GM12878 (cell line): ENCODE data around the gene SEC23A. TPM values are rescaled to one million over a fixed set of nuclear protein-coding genes. Genes with fewer than 3 reads are reported as not detected.

ENCODE experiments used
- ATAC-seq: fragments of 200-7000 bp; cut with Tn5 transposase; 3 replicates; pipeline ENCODE4 v1.9.1; 2020; ENCODE audit warnings: mild to moderate bottlenecking, moderate library complexity
- BruUV-seq: library from RNA; stranded (reverse); fragments of 400-500 nt; replicated peaks from 2 replicates; lab custom pipeline; 2021; lab: Mats Ljungman, UMichigan
- CTCF ChIA-PET: fragments of 300-600 bp; sonication (Branson Sonifier 250); formaldehyde crosslinking; extraction: SDS; loops from one replicate; lab custom pipeline; 2021; ENCODE audit warnings: inconsistent platforms; lab: Yijun Ruan, JAX
- POLR2A ChIA-PET: fragments of 350-600 bp; formaldehyde crosslinking; extraction: SDS; loops from one replicate; lab custom pipeline; 2021; ENCODE audit warnings: inconsistent platforms; lab: Charles Lee
- RAD21 ChIA-PET: fragments of 300-600 bp; sonication (Branson Sonifier 250); formaldehyde crosslinking; loops from one replicate; lab custom pipeline; 2023; ENCODE audit warnings: antibody characterized with exemption; ENCODE audit not compliant: unreplicated experiment; lab: Charles Lee
- SMC1A ChIA-PET: fragments of 300-600 bp; sonication (Branson Sonifier 250); formaldehyde crosslinking; loops from one replicate; lab custom pipeline; 2023; ENCODE audit not compliant: unreplicated experiment, uncharacterized antibody; lab: Charles Lee
- DNase-seq: peaks from one replicate; pipeline ENCODE4 v3.0.0-alpha.2; 2011; ENCODE audit warnings: low read depth, low spot score
- FAIRE-seq: peaks from 3 replicates; lab custom pipeline; 2011; peaks lifted over from hg19 to GRCh38; lab: Jason Lieb, UNC
- H2AFZ ChIP-seq: 2 replicates; pipeline ENCODE4 v1.6.0; 2011; ENCODE audit warnings: low read depth, low read length, control low read depth; ENCODE audit not compliant: control insufficient read depth
- H3K27ac ChIP-seq: 2 replicates; pipeline ENCODE4 v1.5.1; 2011; ENCODE audit warnings: control low read depth; ENCODE audit not compliant: control insufficient read depth, insufficient read depth
- H3K27me3 ChIP-seq, 2 experiments: replicated peaks in 1 of 2; 2 replicates each; pipeline versions ENCODE4 v1.6.0 to v1.6.1; 2011; ENCODE audit warnings: low read length in 1 of 2; ENCODE audit not compliant: control insufficient read depth in 2 of 2, insufficient read depth in 2 of 2
- H3K36me3 ChIP-seq, 2 experiments: 2 replicates each; pipeline ENCODE4 v1.5.1; 2011; ENCODE audit warnings: low read length in 1 of 2; ENCODE audit not compliant: control insufficient read depth in 2 of 2, insufficient read depth in 2 of 2
- H3K4me1 ChIP-seq: 2 replicates; pipeline ENCODE4 v1.6.1; 2011; ENCODE audit warnings: mild to moderate bottlenecking, low read length, moderate library complexity, mixed read lengths; ENCODE audit not compliant: control insufficient read depth, insufficient read depth
- H3K4me2 ChIP-seq: 2 replicates; pipeline ENCODE4 v1.6.0; 2011; ENCODE audit warnings: control low read depth; ENCODE audit not compliant: control insufficient read depth, insufficient read depth
- H3K4me3 ChIP-seq: fragments of 200-600 bp; sonication (generic); 2 replicates; pipeline ENCODE4 v1.5.1; 2016
- H3K79me2 ChIP-seq: 2 replicates; pipeline ENCODE4 v1.6.0; 2011; ENCODE audit warnings: low read length; ENCODE audit not compliant: control insufficient read depth, insufficient read depth
- H3K9ac ChIP-seq: 2 replicates; pipeline ENCODE4 v1.8.0; 2011; ENCODE audit warnings: low read length, control low read depth, mixed read lengths; ENCODE audit not compliant: control insufficient read depth, insufficient read depth
- H3K9me3 ChIP-seq: replicated peaks from 3 replicates; pipeline ENCODE4 v1.5.1; 2011; ENCODE audit warnings: mild to moderate bottlenecking, low read length; ENCODE audit not compliant: control insufficient read depth, insufficient read depth
- H4K20me1 ChIP-seq: 2 replicates; pipeline ENCODE4 v1.6.0; 2011; ENCODE audit not compliant: control insufficient read depth, insufficient read depth
- MTA2 ChIP-seq: fragments of 450-650 bp; IDR thresholded peaks from 2 replicates; pipeline ENCODE4 v1.6.1; 2016; ENCODE audit warnings: low read depth, mild to moderate bottlenecking, moderate library complexity
- NR2C1 ChIP-seq: fragments of 450-650 bp; IDR thresholded peaks from 2 replicates; pipeline ENCODE4 v1.6.1; 2017; ENCODE audit warnings: antibody characterized with exemption, mild to moderate bottlenecking, moderate library complexity
- NRF1 ChIP-seq: conservative IDR thresholded peaks from 2 replicates; pipeline ENCODE4 v1.6.1; 2011; ENCODE audit warnings: mild to moderate bottlenecking, low read depth, low read length, improper control_type of control experiment
- RFX5 ChIP-seq: IDR thresholded peaks from 2 replicates; pipeline ENCODE4 v1.6.1; 2011; ENCODE audit warnings: low read depth, low read length, improper control_type of control experiment
- SIN3A ChIP-seq: IDR thresholded peaks from 2 replicates; pipeline ENCODE4 v1.6.1; 2012; ENCODE audit warnings: low read depth, low read length, improper control_type of control experiment
- TARDBP ChIP-seq: IDR thresholded peaks from 2 replicates; pipeline ENCODE4 v1.6.1; 2016; ENCODE audit warnings: borderline replicate concordance
- ZNF24 ChIP-seq: fragments of 450-650 bp; IDR thresholded peaks from 2 replicates; pipeline ENCODE4 v1.6.1; 2017; ENCODE audit warnings: antibody characterized with exemption, mild to moderate bottlenecking
- WGBS: methylation state at CpG from one replicate; pipeline ENCODE4 v1.1.6; 2016; ENCODE audit warnings: low lambda C conversion rate; ENCODE audit not compliant: insufficient replicate concordance, insufficient coverage; ENCODE audit errors: missing lambda C conversion rate; 5-methylcytosine and 5-hydroxymethylcytosine counted together
- in situ Hi-C: fragments of 300-500 bp; cut with MboI; formaldehyde crosslinking; loops from 9 replicates; pipeline ENCODE4 v1.14.3; 2018; ENCODE audit warnings: mixed read lengths
- intact Hi-C: fragments of 100-400 bp; cut with micrococcal nuclease; formaldehyde crosslinking; loops from one replicate; pipeline ENCODE4 v1.14.2; 2022; ENCODE audit not compliant: unreplicated experiment
- polyA plus RNA-seq, 11 experiments: library from polyadenylated mRNA; depleted of rRNA in 4 of 11; unstranded in 6 of 11; stranded (reverse) in 5 of 11; fragments of >200 nt; fragmentation: Nextera tagmentation in 4 of 11; fragmentation: Illumina TruSeq in 1 of 11; extraction: Ambion mirVana in 4 of 11; extraction: Trizol in 1 of 11; gene quantifications; 1 replicate in 1 of 11; 2 replicates in 10 of 11; pipeline versions ENCODE4 v1.2.1 to v1.2.3, GENCODE V29; 2011 to 2016; ENCODE audit warnings: inconsistent platforms in 2 of 11, missing spikeins in 2 of 11, low read depth in 1 of 11
- total RNA-seq, 4 experiments: library from RNA; depleted of rRNA in 3 of 4; stranded (reverse); fragments of >200 nt in 3 of 4; fragmentation: Illumina TruSeq in 1 of 4; extraction: Trizol in 1 of 4; gene quantifications; 2 replicates each; pipeline versions ENCODE4 v1.2.1 to v1.2.3, GENCODE V29; 2013 to 2021
- TF ChIP-seq, protein P1 (sequence below): fragments of 450-650 bp; IDR thresholded peaks from 2 replicates; pipeline ENCODE4 v1.6.1; 2017; ENCODE audit warnings: mild to moderate bottlenecking
- TF ChIP-seq, protein P2 (sequence below): IDR thresholded peaks from 2 replicates; pipeline ENCODE4 v1.6.1; 2012; ENCODE audit warnings: mild to moderate bottlenecking, low read depth, low read length
- TF ChIP-seq, protein P3 (sequence below): fragments of 450-650 bp; formaldehyde crosslinking; IDR thresholded peaks from 2 replicates; pipeline ENCODE4 v1.4.0; 2020; ENCODE audit warnings: mild to moderate bottlenecking, moderate library complexity
- TF ChIP-seq, protein P4 (sequence below): fragments of 450-650 bp; IDR thresholded peaks from 2 replicates; pipeline ENCODE4 v1.6.1; 2016; ENCODE audit warnings: mild to moderate bottlenecking

SEC23A gene
- total and polyA plus RNA-seq, 10 of the 15 experiments (the other 5 are each of a cell fraction or from before 2014, with no cell fraction given) = 13.6 to 63.8 (median 37.3) TPM

DNA sequence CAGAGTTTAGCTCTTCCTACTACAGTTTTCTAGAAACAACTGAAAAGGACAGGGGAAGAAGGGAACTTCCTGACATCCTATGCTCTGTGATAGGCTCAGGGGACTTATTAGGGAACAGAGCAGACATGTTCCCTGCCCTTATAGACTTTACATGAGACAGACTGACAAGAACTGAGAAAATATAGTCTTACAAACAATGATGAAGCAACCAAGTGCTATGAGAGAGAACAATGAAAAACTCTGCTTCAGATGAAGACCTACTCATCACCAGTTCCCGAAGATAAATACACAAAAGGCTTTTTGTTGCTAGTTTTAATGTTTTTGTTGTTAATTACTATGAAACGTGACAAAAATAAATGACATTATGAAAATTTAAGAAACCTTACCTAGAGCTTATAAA lies 115.3 kb downstream of the SEC23A start:
- ChIA-PET RAD21 (interaction anchor here (0.9 kb wide), 1 partner anchor 11 kb away, joined by 3 read pairs; no protein-coding TSS in a partner anchor), POLR2A (interaction anchor here (0.7 to 0.8 kb wide), 2 partner anchors 16 to 997 kb away, joined by 3 to 5 read pairs; no protein-coding TSS in a partner anchor), CTCF (interaction anchor here (1.2 kb wide), 1 partner anchor 28 kb away, joined by 4 read pairs; no protein-coding TSS in a partner anchor), SMC1A (interaction anchor here (0.6 kb wide), 1 partner anchor 1088 kb away, joined by 3 read pairs; no protein-coding TSS in a partner anchor)
- H3K27ac ChIP-seq = no peak overlapping the region
- 95% methylated on average over 2 of the region's 2 CpGs for WGBS
- H4K20me1 ChIP-seq = no peaks in the 10 kb centered on the region
- in situ Hi-C loops (no loop called here), intact Hi-C loops (no loop called here)
- no peaks in the 10 kb centered on the region for H3K79me2 ChIP-seq
- no peak overlapping the region for H2AFZ ChIP-seq
- no peak overlapping the region for H3K4me2 ChIP-seq
- BruUV-seq = no TSS peak
- no peaks in the 10 kb centered on the region for H3K27me3 ChIP-seq
- peaks cover 5% of the 10 kb centered on the region; the same call in 1 of the 2 replicates for H3K4me1 ChIP-seq
- no peak overlapping the region for H3K9ac ChIP-seq
- TF ChIP-seq RFX5 (no peak), NRF1 (no peak), NR2C1 (no peak), ZNF24 (no peak), MTA2 (no peak), SIN3A (no peak), TARDBP (no peak)
- TF ChIP-seq, protein P1, sequence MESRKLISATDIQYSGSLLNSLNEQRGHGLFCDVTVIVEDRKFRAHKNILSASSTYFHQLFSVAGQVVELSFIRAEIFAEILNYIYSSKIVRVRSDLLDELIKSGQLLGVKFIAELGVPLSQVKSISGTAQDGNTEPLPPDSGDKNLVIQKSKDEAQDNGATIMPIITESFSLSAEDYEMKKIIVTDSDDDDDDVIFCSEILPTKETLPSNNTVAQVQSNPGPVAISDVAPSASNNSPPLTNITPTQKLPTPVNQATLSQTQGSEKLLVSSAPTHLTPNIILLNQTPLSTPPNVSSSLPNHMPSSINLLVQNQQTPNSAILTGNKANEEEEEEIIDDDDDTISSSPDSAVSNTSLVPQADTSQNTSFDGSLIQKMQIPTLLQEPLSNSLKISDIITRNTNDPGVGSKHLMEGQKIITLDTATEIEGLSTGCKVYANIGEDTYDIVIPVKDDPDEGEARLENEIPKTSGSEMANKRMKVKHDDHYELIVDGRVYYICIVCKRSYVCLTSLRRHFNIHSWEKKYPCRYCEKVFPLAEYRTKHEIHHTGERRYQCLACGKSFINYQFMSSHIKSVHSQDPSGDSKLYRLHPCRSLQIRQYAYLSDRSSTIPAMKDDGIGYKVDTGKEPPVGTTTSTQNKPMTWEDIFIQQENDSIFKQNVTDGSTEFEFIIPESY = no peak
- TF ChIP-seq, protein P2, sequence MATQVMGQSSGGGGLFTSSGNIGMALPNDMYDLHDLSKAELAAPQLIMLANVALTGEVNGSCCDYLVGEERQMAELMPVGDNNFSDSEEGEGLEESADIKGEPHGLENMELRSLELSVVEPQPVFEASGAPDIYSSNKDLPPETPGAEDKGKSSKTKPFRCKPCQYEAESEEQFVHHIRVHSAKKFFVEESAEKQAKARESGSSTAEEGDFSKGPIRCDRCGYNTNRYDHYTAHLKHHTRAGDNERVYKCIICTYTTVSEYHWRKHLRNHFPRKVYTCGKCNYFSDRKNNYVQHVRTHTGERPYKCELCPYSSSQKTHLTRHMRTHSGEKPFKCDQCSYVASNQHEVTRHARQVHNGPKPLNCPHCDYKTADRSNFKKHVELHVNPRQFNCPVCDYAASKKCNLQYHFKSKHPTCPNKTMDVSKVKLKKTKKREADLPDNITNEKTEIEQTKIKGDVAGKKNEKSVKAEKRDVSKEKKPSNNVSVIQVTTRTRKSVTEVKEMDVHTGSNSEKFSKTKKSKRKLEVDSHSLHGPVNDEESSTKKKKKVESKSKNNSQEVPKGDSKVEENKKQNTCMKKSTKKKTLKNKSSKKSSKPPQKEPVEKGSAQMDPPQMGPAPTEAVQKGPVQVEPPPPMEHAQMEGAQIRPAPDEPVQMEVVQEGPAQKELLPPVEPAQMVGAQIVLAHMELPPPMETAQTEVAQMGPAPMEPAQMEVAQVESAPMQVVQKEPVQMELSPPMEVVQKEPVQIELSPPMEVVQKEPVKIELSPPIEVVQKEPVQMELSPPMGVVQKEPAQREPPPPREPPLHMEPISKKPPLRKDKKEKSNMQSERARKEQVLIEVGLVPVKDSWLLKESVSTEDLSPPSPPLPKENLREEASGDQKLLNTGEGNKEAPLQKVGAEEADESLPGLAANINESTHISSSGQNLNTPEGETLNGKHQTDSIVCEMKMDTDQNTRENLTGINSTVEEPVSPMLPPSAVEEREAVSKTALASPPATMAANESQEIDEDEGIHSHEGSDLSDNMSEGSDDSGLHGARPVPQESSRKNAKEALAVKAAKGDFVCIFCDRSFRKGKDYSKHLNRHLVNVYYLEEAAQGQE = no peak
- TF ChIP-seq, protein P3, sequence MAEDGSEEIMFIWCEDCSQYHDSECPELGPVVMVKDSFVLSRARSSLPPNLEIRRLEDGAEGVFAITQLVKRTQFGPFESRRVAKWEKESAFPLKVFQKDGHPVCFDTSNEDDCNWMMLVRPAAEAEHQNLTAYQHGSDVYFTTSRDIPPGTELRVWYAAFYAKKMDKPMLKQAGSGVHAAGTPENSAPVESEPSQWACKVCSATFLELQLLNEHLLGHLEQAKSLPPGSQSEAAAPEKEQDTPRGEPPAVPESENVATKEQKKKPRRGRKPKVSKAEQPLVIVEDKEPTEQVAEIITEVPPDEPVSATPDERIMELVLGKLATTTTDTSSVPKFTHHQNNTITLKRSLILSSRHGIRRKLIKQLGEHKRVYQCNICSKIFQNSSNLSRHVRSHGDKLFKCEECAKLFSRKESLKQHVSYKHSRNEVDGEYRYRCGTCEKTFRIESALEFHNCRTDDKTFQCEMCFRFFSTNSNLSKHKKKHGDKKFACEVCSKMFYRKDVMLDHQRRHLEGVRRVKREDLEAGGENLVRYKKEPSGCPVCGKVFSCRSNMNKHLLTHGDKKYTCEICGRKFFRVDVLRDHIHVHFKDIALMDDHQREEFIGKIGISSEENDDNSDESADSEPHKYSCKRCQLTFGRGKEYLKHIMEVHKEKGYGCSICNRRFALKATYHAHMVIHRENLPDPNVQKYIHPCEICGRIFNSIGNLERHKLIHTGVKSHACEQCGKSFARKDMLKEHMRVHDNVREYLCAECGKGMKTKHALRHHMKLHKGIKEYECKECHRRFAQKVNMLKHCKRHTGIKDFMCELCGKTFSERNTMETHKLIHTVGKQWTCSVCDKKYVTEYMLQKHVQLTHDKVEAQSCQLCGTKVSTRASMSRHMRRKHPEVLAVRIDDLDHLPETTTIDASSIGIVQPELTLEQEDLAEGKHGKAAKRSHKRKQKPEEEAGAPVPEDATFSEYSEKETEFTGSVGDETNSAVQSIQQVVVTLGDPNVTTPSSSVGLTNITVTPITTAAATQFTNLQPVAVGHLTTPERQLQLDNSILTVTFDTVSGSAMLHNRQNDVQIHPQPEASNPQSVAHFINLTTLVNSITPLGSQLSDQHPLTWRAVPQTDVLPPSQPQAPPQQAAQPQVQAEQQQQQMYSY = no peak
- TF ChIP-seq, protein P4, sequence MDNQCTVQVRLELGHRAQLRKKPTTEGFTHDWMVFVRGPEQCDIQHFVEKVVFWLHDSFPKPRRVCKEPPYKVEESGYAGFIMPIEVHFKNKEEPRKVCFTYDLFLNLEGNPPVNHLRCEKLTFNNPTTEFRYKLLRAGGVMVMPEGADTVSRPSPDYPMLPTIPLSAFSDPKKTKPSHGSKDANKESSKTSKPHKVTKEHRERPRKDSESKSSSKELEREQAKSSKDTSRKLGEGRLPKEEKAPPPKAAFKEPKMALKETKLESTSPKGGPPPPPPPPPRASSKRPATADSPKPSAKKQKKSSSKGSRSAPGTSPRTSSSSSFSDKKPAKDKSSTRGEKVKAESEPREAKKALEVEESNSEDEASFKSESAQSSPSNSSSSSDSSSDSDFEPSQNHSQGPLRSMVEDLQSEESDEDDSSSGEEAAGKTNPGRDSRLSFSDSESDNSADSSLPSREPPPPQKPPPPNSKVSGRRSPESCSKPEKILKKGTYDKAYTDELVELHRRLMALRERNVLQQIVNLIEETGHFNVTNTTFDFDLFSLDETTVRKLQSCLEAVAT = no peak
- no peaks in the 10 kb centered on the region for H3K36me3 ChIP-seq
- H3K4me3 ChIP-seq = no peak overlapping the region
- no peak for FAIRE-seq
- no peaks in the 10 kb centered on the region for H3K9me3 ChIP-seq
- no peak for DNase-seq
- ATAC-seq = no peak
